Panc1 (cell line): ENCODE data around the gene THAP6. TPM values are rescaled to one million over a fixed set of nuclear protein-coding genes. Genes with fewer than 3 reads are reported as not detected.

Experiments
- ATAC-seq: fragments of 200-7000 bp; cut with Tn5 transposase; 2 replicates; pipeline ENCODE4 v1.9.1; 2020; ENCODE audit warnings: mild to moderate bottlenecking, moderate library complexity
- Bru-seq: library from RNA; stranded (reverse); fragments of 400-500 nt; gene quantifications from one replicate; lab custom pipeline; 2021; lab: Mats Ljungman, UMichigan
- BruChase-seq, 2 experiments: library from RNA; stranded (reverse); fragments of 400-500 nt; gene quantifications; one replicate each; lab custom pipeline; 2021; lab: Mats Ljungman, UMichigan
- BruUV-seq: library from RNA; stranded (reverse); fragments of 400-500 nt; replicated peaks from 2 replicates; lab custom pipeline; 2021; lab: Mats Ljungman, UMichigan
- CTCF ChIA-PET: fragments of 300-600 bp; sonication (Branson Sonifier 250); formaldehyde crosslinking; loops from one replicate; lab custom pipeline; 2022; ENCODE audit warnings: antibody characterized with exemption; lab: Charles Lee
- POLR2A ChIA-PET: fragments of 300-600 bp; sonication (Branson Sonifier 250); formaldehyde crosslinking; loops from one replicate; lab custom pipeline; 2022; ENCODE audit warnings: antibody characterized with exemption; lab: Charles Lee
- DNase-seq: peaks from one replicate; pipeline ENCODE4 v3.0.0-alpha.2; 2010; ENCODE audit warnings: low read depth, low spot score
- H3K27ac ChIP-seq: 2 replicates; pipeline ENCODE4 v1.5.1; 2011; ENCODE audit warnings: mild to moderate bottlenecking, low read length, inconsistent platforms
- H3K27me3 ChIP-seq: fragments of 200-500 bp; sonication (Bioruptor generic); 2 replicates; pipeline ENCODE4 v1.6.0; 2014; ENCODE audit warnings: low read length, inconsistent platforms; ENCODE audit not compliant: control insufficient read depth, insufficient read depth
- H3K36me3 ChIP-seq: fragments of 200-500 bp; sonication (Bioruptor generic); 2 replicates; pipeline ENCODE4 v1.5.1; 2014; ENCODE audit warnings: inconsistent platforms, mild to moderate bottlenecking, low read length, moderate library complexity; ENCODE audit not compliant: control insufficient read depth, insufficient read depth
- H3K4me1 ChIP-seq: 2 replicates; pipeline ENCODE4 v1.5.1; 2011; ENCODE audit warnings: inconsistent platforms, mild to moderate bottlenecking, low read length, moderate library complexity; ENCODE audit not compliant: control insufficient read depth, insufficient read depth
- H3K4me3 ChIP-seq, 2 experiments: 2 replicates each; pipeline ENCODE4 v1.5.1; 2011 to 2012; ENCODE audit warnings: low read depth in 2 of 2, low read length in 2 of 2, mild to moderate bottlenecking in 2 of 2, inconsistent platforms in 1 of 2, moderate library complexity in 1 of 2
- H3K9me3 ChIP-seq: fragments of 200-500 bp; sonication (Bioruptor generic); 2 replicates; pipeline ENCODE4 v1.5.1; 2014; ENCODE audit warnings: low read depth, mild to moderate bottlenecking, inconsistent platforms, low read length, moderate library complexity; ENCODE audit not compliant: control insufficient read depth, insufficient read depth
- POLR2AphosphoS5 ChIP-seq: IDR thresholded peaks from 2 replicates; pipeline ENCODE4 v1.6.1; 2012; ENCODE audit warnings: mild to moderate bottlenecking, low read depth, low read length, moderate library complexity
- REST ChIP-seq, 2 experiments: IDR thresholded peaks; 2 replicates each; pipeline ENCODE4 v1.6.1; 2011 to 2012; ENCODE audit warnings: low read depth in 2 of 2, control low read depth in 1 of 2, low read length in 1 of 2, mild to moderate bottlenecking in 1 of 2, moderate library complexity in 1 of 2; ENCODE audit not compliant: insufficient read depth in 1 of 2
- SIN3A ChIP-seq: IDR thresholded peaks from 2 replicates; pipeline ENCODE4 v1.6.1; 2012; ENCODE audit warnings: low read depth, mild to moderate bottlenecking, low read length, moderate library complexity, borderline replicate concordance; ENCODE audit not compliant: insufficient read depth
- TCF7L2 ChIP-seq: IDR thresholded peaks from 2 replicates; pipeline ENCODE4 v1.6.1; 2011; ENCODE audit warnings: mild to moderate bottlenecking, low read depth, low read length, inconsistent platforms
- in situ Hi-C: cut with HindIII; loops from 2 replicates; pipeline ENCODE4 v1.10.0; 2016; ENCODE audit warnings: low sequenced_read_pairs, low pct_unique_long_range_greater_than_20kb
- intact Hi-C: fragments of 100-400 bp; cut with micrococcal nuclease; formaldehyde crosslinking; loops from one replicate; pipeline ENCODE4 v1.10.0; 2022; ENCODE audit not compliant: unreplicated experiment
- long read RNA-seq: library from polyadenylated mRNA; unstranded; transcript quantifications from one replicate; pipeline ENCODE4 v2.0.0, GENCODE V29; 2021; ENCODE audit not compliant: unreplicated experiment
- polyA plus RNA-seq: library from polyadenylated mRNA; unstranded; fragments of >200 nt; gene quantifications from one replicate; pipeline ENCODE4 v1.2.1, GENCODE V29; 2012; ENCODE audit warnings: missing spikeins; ENCODE audit not compliant: insufficient read length
- total RNA-seq: library from RNA; stranded (reverse); gene quantifications from one replicate; pipeline ENCODE4 v1.2.1, GENCODE V29; 2021; ENCODE audit not compliant: unreplicated experiment
- TF ChIP-seq, protein P1 (sequence below): fragments of 450-650 bp; IDR thresholded peaks from 2 replicates; pipeline ENCODE4 v1.5.1; 2017; ENCODE audit warnings: mild to moderate bottlenecking

The THAP6 gene
- total RNA-seq: 13.9 TPM
- polyA plus RNA-seq: 3.7 TPM
- percentile 64 among the genes with signal in this experiment for Bru-seq, nascent RNA
- BruChase-seq, experiment 1, labeled RNA remaining after a 2-hour chase: percentile 67 among the genes with signal in this experiment
- BruChase-seq, experiment 2, labeled RNA remaining after a 6-hour chase: percentile 57 among the genes with signal in this experiment
- long read RNA-seq, transcript THAP6-201 (5 exons, 3,549 nt): major isoform, 11 of 22 reads
- long read RNA-seq, partial matches to known transcripts: 1 of 22 reads
- long read RNA-seq, other reads (novel, unspliced or antisense): 8 of 22 reads

DNA sequence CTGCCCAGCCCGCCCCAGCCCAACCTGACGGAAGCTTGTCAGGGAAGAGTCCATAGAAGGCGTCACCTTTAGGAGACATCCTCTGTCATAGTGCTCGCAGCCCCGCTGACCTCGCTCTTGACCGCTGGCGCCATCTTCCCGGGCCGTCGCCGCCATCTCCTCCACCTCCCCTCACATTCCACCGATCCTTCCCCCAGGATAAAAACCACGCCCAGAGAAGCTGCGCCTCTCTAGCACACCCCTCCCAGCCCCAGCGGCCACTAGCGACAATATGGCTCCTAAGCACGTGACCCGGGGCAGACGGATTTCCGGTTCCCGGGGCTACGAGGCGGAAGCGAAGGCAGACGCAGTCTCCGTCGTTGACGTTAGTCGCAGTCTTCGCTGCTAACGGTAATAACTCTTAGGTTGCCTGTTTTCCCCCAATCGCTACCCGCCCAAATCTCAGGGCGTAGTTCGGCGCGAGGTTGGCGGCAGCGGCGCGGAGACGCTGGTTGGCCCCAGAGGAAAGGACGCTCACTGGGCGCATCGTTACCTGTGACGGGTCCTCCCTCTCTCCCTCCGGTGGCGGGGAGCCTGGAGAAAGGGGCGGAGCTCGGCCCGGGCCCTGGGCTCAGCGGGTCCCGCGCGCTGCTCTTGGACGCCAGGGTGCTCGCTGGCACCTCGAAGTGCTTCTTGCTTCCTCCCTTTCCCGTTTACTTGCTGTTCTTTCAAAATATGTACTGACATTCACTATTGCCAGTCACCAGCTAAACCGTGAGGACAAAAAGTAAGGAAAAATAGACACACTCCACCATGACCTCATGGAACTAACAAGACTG, at the start of gene THAP6, which contains the start of gene RCHY1:
TSS of gene THAP6 (plus strand) at position 343 of the 818 bp plus-strand sequence. CDS start 980 bp downstream, outside the sequence.
TSS of gene RCHY1 (minus strand) at position 273 of the 818 bp plus-strand sequence. CDS start at position 156, 117 bp downstream.
- ChIA-PET CTCF (no interaction called here), POLR2A (interaction anchor here (0.7 kb wide), 1 partner anchor 13 kb away, joined by 3 read pairs; no protein-coding TSS in a partner anchor)
- no peaks in the 10 kb centered on the region for H3K27me3 ChIP-seq
- intact Hi-C loops (no loop called here), in situ Hi-C loops (no loop called here)
- peak; percentile 98 for ATAC-seq
- no peaks in the 10 kb centered on the region for H3K9me3 ChIP-seq
- H3K4me1 ChIP-seq: peaks cover 11% of the 10 kb centered on the region
- no TSS peak for BruUV-seq
- TF ChIP-seq, protein P1, sequence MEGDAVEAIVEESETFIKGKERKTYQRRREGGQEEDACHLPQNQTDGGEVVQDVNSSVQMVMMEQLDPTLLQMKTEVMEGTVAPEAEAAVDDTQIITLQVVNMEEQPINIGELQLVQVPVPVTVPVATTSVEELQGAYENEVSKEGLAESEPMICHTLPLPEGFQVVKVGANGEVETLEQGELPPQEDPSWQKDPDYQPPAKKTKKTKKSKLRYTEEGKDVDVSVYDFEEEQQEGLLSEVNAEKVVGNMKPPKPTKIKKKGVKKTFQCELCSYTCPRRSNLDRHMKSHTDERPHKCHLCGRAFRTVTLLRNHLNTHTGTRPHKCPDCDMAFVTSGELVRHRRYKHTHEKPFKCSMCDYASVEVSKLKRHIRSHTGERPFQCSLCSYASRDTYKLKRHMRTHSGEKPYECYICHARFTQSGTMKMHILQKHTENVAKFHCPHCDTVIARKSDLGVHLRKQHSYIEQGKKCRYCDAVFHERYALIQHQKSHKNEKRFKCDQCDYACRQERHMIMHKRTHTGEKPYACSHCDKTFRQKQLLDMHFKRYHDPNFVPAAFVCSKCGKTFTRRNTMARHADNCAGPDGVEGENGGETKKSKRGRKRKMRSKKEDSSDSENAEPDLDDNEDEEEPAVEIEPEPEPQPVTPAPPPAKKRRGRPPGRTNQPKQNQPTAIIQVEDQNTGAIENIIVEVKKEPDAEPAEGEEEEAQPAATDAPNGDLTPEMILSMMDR: no peak
- TF ChIP-seq REST (IDR thresholded peaks at IDR 0.05; ENCODE audit: insufficient read depth in 1 of 2, low read depth in 2 of 2, low read length in 1 of 2) (no peak), TCF7L2 (no peak), SIN3A (no peak), POLR2AphosphoS5 (peak; percentile 91)
- H3K27ac ChIP-seq: peak within 1 kb of the TSS; percentile 94
- H3K4me3 ChIP-seq: peak within 1 kb of the TSS; percentile 91 to 92
- H3K36me3 ChIP-seq: peaks cover 7% of the 10 kb centered on the region
- peak; percentile 82 for DNase-seq

DNA sequence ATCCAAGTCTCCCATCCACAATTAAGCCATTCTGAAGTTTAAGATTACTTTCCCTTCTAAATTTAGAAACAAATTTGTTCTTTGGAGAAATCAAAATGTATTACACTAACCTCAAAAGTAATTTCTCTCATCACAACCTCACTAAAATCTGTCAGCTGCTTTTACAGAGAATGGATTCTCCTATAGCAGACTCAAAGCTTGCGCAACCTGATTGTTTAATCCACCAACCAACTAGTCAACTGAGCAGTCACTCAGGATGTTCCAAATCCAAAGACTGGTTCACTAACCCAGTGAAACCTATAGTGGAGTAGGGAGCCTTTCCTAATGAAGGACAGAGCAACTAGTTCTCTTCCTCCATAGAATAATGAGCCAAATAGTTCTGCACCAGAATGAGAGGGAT, 44.4 kb upstream of the THAP6 start:
- DNase-seq (no peak), ATAC-seq (no peak)
- no TSS peak for BruUV-seq
- Histone ChIP-seq H3K9me3 (no peaks in the 10 kb centered on the region), H3K36me3 (no peaks in the 10 kb centered on the region), H3K4me3 (no peak overlapping the region), H3K27me3 (no peaks in the 10 kb centered on the region), H3K4me1 (no peaks in the 10 kb centered on the region), H3K27ac (no peak overlapping the region)
- intact Hi-C loops (loop anchor here (10.0 kb wide), 1 partner anchor 595 kb away; no protein-coding TSS in a partner anchor), in situ Hi-C loops (no loop called here)
- ChIA-PET CTCF (no interaction called here), POLR2A (no interaction called here)
- no peak for TF ChIP-seq POLR2AphosphoS5
- TF ChIP-seq, protein P1: no peak
- TF ChIP-seq SIN3A: no peak
- TF ChIP-seq TCF7L2: no peak
- TF ChIP-seq REST (IDR thresholded peaks at IDR 0.05; ENCODE audit: insufficient read depth in 1 of 2, low read depth in 2 of 2, low read length in 1 of 2): no peak
